ENCODE results near the gene SSBP3.

Gene SSBP3

GRCh38 chr1:54273092-54273794 lies 133.0 kb downstream of the SSBP3 start:
- Histone ChIP-seq H3K79me2 (ENCODE audit: insufficient read depth, low read length) (peaks cover 73% of the 10 kb centered on the region), H3K9ac (ENCODE audit: low read depth, low read length) (no peak overlapping the region), H3K36me3 (ENCODE audit: insufficient read depth, low read length) (peaks cover 69% of the 10 kb centered on the region), H2AFZ (ENCODE audit: low read depth, low read length) (no peak overlapping the region), H3K27me3 (ENCODE audit: insufficient read depth, low read length, poor library complexity) (no peaks in the 10 kb centered on the region), H3K9me3 (ENCODE audit: insufficient read depth, low read length, severe bottlenecking) (no peaks in the 10 kb centered on the region), H3K4me1 (ENCODE audit: insufficient read depth, low read length) (peaks cover 2% of the 10 kb centered on the region; the same call in 1 of the 2 replicates), H4K20me1 (ENCODE audit: insufficient read depth, low read length) (peaks cover 65% of the 10 kb centered on the region), H3K4me2 (ENCODE audit: insufficient read depth, low read length) (no peak overlapping the region), H3K27ac (ENCODE audit: low read length) (peak overlapping the region; percentile 12; the same call in 1 of the 2 replicates), H3K4me3 (ENCODE audit: low read depth in 1 of 2, low read length in 2 of 2) (no peak overlapping the region)
- TF ChIP-seq, protein P1, sequence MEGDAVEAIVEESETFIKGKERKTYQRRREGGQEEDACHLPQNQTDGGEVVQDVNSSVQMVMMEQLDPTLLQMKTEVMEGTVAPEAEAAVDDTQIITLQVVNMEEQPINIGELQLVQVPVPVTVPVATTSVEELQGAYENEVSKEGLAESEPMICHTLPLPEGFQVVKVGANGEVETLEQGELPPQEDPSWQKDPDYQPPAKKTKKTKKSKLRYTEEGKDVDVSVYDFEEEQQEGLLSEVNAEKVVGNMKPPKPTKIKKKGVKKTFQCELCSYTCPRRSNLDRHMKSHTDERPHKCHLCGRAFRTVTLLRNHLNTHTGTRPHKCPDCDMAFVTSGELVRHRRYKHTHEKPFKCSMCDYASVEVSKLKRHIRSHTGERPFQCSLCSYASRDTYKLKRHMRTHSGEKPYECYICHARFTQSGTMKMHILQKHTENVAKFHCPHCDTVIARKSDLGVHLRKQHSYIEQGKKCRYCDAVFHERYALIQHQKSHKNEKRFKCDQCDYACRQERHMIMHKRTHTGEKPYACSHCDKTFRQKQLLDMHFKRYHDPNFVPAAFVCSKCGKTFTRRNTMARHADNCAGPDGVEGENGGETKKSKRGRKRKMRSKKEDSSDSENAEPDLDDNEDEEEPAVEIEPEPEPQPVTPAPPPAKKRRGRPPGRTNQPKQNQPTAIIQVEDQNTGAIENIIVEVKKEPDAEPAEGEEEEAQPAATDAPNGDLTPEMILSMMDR (IDR thresholded peaks at IDR 0.05; ENCODE audit: borderline replicate concordance, extremely low read depth, low read length, poor library complexity, severe bottlenecking): no peak
- TF ChIP-seq EZH2 (IDR thresholded peaks at IDR 0.05; ENCODE audit: borderline replicate concordance, low read depth, low read length, severe bottlenecking): no peak
- DNase-seq (no peak), ATAC-seq (ENCODE audit: insufficient read depth, low read depth) (0 out of 3 replicates have a peak, but pooled peaks have one; percentile 23)

DNA sequence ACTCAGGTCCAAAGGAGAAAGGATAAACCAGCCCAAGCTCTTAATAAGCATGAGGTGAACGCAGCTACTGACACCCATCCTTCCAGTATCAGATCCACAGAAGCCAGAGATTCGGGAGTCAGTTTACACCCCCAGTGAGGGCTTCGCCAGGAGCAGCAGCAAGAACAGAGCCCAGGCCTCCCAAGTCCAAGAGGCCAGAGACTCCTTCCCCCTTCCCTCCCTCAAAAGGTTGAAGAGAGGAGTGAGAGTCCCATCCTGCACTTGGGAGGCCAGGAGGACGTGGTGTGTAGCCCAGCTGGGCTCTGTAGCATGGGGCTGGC lies 133.5 kb downstream of the SSBP3 start:
- Histone ChIP-seq H3K79me2 (ENCODE audit: insufficient read depth, low read length) (peaks cover 72% of the 10 kb centered on the region), H3K27ac (ENCODE audit: low read length) (peak overlapping the region; percentile 12; the same call in 1 of the 2 replicates)

DNA sequence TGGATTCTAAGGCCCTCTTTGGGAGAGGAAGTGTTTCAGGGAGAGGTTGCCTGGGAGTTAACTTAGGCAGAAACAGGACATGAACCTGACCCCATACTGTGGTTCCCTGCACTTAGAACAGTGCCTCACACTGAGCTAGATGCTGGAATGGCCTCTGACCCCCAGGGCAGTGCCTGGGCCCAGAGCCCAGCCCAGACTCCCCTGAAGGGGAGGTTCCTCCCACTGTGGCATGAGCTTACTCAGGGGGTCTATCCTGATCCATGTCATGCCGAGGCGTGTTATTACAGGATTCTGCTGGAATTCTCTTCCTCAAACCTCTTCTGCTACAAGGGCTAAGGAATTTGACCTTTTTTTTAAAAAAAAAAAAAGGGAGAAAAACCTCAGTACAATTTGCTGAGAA lies 134.1 kb downstream of the SSBP3 start:
- no peak for ATAC-seq (ENCODE audit: insufficient read depth, low read depth)
- peaks cover 63% of the 10 kb centered on the region for H3K36me3 ChIP-seq (ENCODE audit: insufficient read depth, low read length)

More for the DNA sequence above, 133.5 kb downstream of the SSBP3 start:
- TF ChIP-seq, protein P1 (IDR thresholded peaks at IDR 0.05; ENCODE audit: borderline replicate concordance, extremely low read depth, low read length, poor library complexity, severe bottlenecking): no peak
- no peak for TF ChIP-seq EZH2 (IDR thresholded peaks at IDR 0.05; ENCODE audit: borderline replicate concordance, low read depth, low read length, severe bottlenecking)
- H3K9ac ChIP-seq (ENCODE audit: low read depth, low read length): no peak overlapping the region
- no peaks in the 10 kb centered on the region for H3K4me1 ChIP-seq (ENCODE audit: insufficient read depth, low read length)
- no peaks in the 10 kb centered on the region for H3K9me3 ChIP-seq (ENCODE audit: insufficient read depth, low read length, severe bottlenecking)
- H2AFZ ChIP-seq (ENCODE audit: low read depth, low read length): no peak overlapping the region
- H3K36me3 ChIP-seq (ENCODE audit: insufficient read depth, low read length): peaks cover 65% of the 10 kb centered on the region
- no peak; the same call in 2 of the 3 replicates for ATAC-seq (ENCODE audit: insufficient read depth, low read depth)
- no peak overlapping the region for H3K4me3 ChIP-seq (ENCODE audit: low read depth in 1 of 2, low read length in 2 of 2)
- no peaks in the 10 kb centered on the region for H3K27me3 ChIP-seq (ENCODE audit: insufficient read depth, low read length, poor library complexity)
- H3K4me2 ChIP-seq (ENCODE audit: insufficient read depth, low read length): no peak overlapping the region
- peaks cover 64% of the 10 kb centered on the region for H4K20me1 ChIP-seq (ENCODE audit: insufficient read depth, low read length)
- DNase-seq: no peak

DNA sequence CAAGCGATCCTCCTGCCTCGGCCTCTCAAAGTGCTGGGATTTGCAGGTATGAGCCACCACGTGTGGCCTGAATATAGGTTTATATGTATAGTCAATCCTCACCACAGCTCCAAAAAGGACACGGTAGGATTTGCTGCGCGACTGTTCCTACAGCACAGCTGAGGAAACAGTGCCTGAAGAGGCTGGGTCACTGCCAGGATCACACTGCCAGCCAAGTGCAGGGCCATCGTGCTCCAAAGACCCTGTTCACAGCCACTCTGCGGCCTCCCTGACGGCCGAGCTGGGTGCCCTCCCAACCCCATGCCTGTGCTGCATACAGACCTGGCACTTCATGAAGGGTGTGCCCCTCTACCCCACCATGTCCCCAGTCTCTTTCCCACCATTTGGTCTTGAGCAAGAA lies 134.9 kb downstream of the SSBP3 start:
- no peak for DNase-seq

More for the DNA sequence above, 134.1 kb downstream of the SSBP3 start:
- no peak for TF ChIP-seq EZH2 (IDR thresholded peaks at IDR 0.05; ENCODE audit: borderline replicate concordance, low read depth, low read length, severe bottlenecking)
- Histone ChIP-seq H3K9ac (ENCODE audit: low read depth, low read length) (no peak overlapping the region), H3K4me3 (ENCODE audit: low read depth in 1 of 2, low read length in 2 of 2) (no peak overlapping the region), H3K27me3 (ENCODE audit: insufficient read depth, low read length, poor library complexity) (no peaks in the 10 kb centered on the region), H3K27ac (ENCODE audit: low read length) (no peak overlapping the region), H2AFZ (ENCODE audit: low read depth, low read length) (no peak overlapping the region), H3K4me1 (ENCODE audit: insufficient read depth, low read length) (no peaks in the 10 kb centered on the region), H3K9me3 (ENCODE audit: insufficient read depth, low read length, severe bottlenecking) (no peaks in the 10 kb centered on the region), H4K20me1 (ENCODE audit: insufficient read depth, low read length) (peaks cover 68% of the 10 kb centered on the region), H3K79me2 (ENCODE audit: insufficient read depth, low read length) (peaks cover 73% of the 10 kb centered on the region), H3K4me2 (ENCODE audit: insufficient read depth, low read length) (no peak overlapping the region)
- DNase-seq: no peak

More for the DNA sequence above, 134.9 kb downstream of the SSBP3 start:
- H3K9ac ChIP-seq (ENCODE audit: low read depth, low read length): no peak overlapping the region
- TF ChIP-seq, protein P1 (IDR thresholded peaks at IDR 0.05; ENCODE audit: borderline replicate concordance, extremely low read depth, low read length, poor library complexity, severe bottlenecking): no peak
- TF ChIP-seq EZH2 (IDR thresholded peaks at IDR 0.05; ENCODE audit: borderline replicate concordance, low read depth, low read length, severe bottlenecking): no peak
- H2AFZ ChIP-seq (ENCODE audit: low read depth, low read length): no peak overlapping the region
- H3K27me3 ChIP-seq (ENCODE audit: insufficient read depth, low read length, poor library complexity): no peaks in the 10 kb centered on the region
- H3K4me3 ChIP-seq (ENCODE audit: low read depth in 1 of 2, low read length in 2 of 2): no peak overlapping the region
- H3K36me3 ChIP-seq (ENCODE audit: insufficient read depth, low read length): peaks cover 63% of the 10 kb centered on the region
- peaks cover 74% of the 10 kb centered on the region for H3K79me2 ChIP-seq (ENCODE audit: insufficient read depth, low read length)
- H3K4me2 ChIP-seq (ENCODE audit: insufficient read depth, low read length): no peak overlapping the region
- no peaks in the 10 kb centered on the region for H3K9me3 ChIP-seq (ENCODE audit: insufficient read depth, low read length, severe bottlenecking)
- no peak overlapping the region for H3K27ac ChIP-seq (ENCODE audit: low read length)
- no peak for ATAC-seq (ENCODE audit: insufficient read depth, low read depth)
- no peaks in the 10 kb centered on the region for H3K4me1 ChIP-seq (ENCODE audit: insufficient read depth, low read length)
- peaks cover 71% of the 10 kb centered on the region for H4K20me1 ChIP-seq (ENCODE audit: insufficient read depth, low read length)

All from DND-41 (cell line).